IMR-90 (cell line): ENCODE results near the gene PAPSS1.

Experiments used
- BHLHE40 ChIP-seq: fragments of 150-350 bp; IDR thresholded peaks from 2 replicates; pipeline ENCODE4 v1.6.1; 2016; ENCODE audit warnings: mild to moderate bottlenecking, low read depth, low read length
- CEBPB ChIP-seq: IDR thresholded peaks from 2 replicates; pipeline ENCODE4 v1.6.1; 2012; ENCODE audit warnings: low read depth, low read length, improper control_type of control experiment
- CHD1 ChIP-seq: IDR thresholded peaks from 2 replicates; pipeline ENCODE4 v1.6.1; 2012; ENCODE audit warnings: low read depth, low read length, improper control_type of control experiment
- FOS ChIP-seq: fragments of 150-350 bp; IDR thresholded peaks from 2 replicates; pipeline ENCODE4 v1.6.1; 2016; ENCODE audit warnings: low read depth, low read length
- MXI1 ChIP-seq: IDR thresholded peaks from 2 replicates; pipeline ENCODE4 v1.6.1; 2012; ENCODE audit warnings: low read depth, mild to moderate bottlenecking, low read length, moderate library complexity, borderline replicate concordance
- NFE2L2 ChIP-seq: fragments of 150-350 bp; IDR thresholded peaks from 2 replicates; pipeline ENCODE4 v1.6.1; 2016; ENCODE audit warnings: low read depth, mild to moderate bottlenecking, low read length
- POLR2A ChIP-seq: IDR thresholded peaks from 2 replicates; pipeline ENCODE4 v1.6.1; 2012; ENCODE audit warnings: mild to moderate bottlenecking, low read depth, low read length
- RAD21 ChIP-seq: IDR thresholded peaks from 2 replicates; pipeline ENCODE4 v1.6.1; 2012; ENCODE audit warnings: low read length, improper control_type of control experiment
- RCOR1 ChIP-seq: IDR thresholded peaks from 2 replicates; pipeline ENCODE4 v1.6.1; 2012; ENCODE audit warnings: mild to moderate bottlenecking, low read length, improper control_type of control experiment; ENCODE audit not compliant: insufficient replicate concordance
- RFX5 ChIP-seq: IDR thresholded peaks from 2 replicates; pipeline ENCODE4 v1.8.0; 2012; ENCODE audit warnings: low read depth, mild to moderate bottlenecking, low read length, moderate library complexity
- USF2 ChIP-seq: fragments of 150-350 bp; IDR thresholded peaks from 2 replicates; pipeline ENCODE4 v1.6.1; 2017; ENCODE audit warnings: mild to moderate bottlenecking, antibody characterized with exemption, low read length, low read depth
- TF ChIP-seq, protein P1 (sequence below): conservative IDR thresholded peaks from 2 replicates; pipeline ENCODE4 v1.5.1; 2012; ENCODE audit warnings: mild to moderate bottlenecking, low read depth, low read length, improper control_type of control experiment
- TF ChIP-seq, protein P2 (sequence below): fragments of 150-350 bp; IDR thresholded peaks from 2 replicates; pipeline ENCODE4 v1.6.1; 2016; ENCODE audit warnings: low read depth, mild to moderate bottlenecking, low read length, moderate library complexity, borderline replicate concordance

- TF ChIP-seq, protein P1, sequence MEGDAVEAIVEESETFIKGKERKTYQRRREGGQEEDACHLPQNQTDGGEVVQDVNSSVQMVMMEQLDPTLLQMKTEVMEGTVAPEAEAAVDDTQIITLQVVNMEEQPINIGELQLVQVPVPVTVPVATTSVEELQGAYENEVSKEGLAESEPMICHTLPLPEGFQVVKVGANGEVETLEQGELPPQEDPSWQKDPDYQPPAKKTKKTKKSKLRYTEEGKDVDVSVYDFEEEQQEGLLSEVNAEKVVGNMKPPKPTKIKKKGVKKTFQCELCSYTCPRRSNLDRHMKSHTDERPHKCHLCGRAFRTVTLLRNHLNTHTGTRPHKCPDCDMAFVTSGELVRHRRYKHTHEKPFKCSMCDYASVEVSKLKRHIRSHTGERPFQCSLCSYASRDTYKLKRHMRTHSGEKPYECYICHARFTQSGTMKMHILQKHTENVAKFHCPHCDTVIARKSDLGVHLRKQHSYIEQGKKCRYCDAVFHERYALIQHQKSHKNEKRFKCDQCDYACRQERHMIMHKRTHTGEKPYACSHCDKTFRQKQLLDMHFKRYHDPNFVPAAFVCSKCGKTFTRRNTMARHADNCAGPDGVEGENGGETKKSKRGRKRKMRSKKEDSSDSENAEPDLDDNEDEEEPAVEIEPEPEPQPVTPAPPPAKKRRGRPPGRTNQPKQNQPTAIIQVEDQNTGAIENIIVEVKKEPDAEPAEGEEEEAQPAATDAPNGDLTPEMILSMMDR = no peak
- TF ChIP-seq POLR2A (no peak), RAD21 (no peak), FOS (no peak), RCOR1 (no peak), CEBPB (no peak), CHD1 (no peak), NFE2L2 (no peak), RFX5 (no peak), MXI1 (no peak), BHLHE40 (no peak), USF2 (no peak)
- TF ChIP-seq, protein P2, sequence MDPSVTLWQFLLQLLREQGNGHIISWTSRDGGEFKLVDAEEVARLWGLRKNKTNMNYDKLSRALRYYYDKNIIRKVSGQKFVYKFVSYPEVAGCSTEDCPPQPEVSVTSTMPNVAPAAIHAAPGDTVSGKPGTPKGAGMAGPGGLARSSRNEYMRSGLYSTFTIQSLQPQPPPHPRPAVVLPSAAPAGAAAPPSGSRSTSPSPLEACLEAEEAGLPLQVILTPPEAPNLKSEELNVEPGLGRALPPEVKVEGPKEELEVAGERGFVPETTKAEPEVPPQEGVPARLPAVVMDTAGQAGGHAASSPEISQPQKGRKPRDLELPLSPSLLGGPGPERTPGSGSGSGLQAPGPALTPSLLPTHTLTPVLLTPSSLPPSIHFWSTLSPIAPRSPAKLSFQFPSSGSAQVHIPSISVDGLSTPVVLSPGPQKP = no peak
These were observed 1.6 kb downstream of the PAPSS1 start for GRCh38 chr4:107718351-107718965.
